ENCODE data around the gene COL4A2.

DNA sequence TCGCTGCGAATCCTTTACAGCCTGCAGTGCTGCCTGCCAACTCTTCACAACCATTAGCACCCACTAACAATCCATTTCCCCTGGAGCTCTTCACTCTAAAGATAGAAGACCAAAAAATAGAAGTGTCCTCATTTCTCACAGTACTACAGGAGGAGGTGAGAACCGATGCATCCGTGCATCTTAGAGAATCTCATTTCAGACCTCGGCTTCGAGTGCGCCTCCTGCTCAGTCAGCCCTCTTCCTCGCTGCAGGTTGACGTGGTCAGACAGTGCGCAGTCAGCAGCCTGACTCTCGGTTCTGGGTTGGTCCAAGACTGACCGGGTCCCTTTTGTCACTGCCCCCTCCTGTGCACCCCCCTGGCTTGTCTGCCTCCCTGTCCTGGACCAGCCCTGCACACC is 169.1 kb downstream of the COL4A2 start:
- TF ChIP-seq, protein P1, sequence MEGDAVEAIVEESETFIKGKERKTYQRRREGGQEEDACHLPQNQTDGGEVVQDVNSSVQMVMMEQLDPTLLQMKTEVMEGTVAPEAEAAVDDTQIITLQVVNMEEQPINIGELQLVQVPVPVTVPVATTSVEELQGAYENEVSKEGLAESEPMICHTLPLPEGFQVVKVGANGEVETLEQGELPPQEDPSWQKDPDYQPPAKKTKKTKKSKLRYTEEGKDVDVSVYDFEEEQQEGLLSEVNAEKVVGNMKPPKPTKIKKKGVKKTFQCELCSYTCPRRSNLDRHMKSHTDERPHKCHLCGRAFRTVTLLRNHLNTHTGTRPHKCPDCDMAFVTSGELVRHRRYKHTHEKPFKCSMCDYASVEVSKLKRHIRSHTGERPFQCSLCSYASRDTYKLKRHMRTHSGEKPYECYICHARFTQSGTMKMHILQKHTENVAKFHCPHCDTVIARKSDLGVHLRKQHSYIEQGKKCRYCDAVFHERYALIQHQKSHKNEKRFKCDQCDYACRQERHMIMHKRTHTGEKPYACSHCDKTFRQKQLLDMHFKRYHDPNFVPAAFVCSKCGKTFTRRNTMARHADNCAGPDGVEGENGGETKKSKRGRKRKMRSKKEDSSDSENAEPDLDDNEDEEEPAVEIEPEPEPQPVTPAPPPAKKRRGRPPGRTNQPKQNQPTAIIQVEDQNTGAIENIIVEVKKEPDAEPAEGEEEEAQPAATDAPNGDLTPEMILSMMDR (IDR thresholded peaks at IDR 0.05) = no peak
- TF ChIP-seq POLR2A (IDR thresholded peaks at IDR 0.05) = no peak
